Keratinocyte (primary cell): Measurements from ENCODE around the gene ABHD15.

ENCODE experiments used
- CTCF ChIP-seq, 3 experiments: IDR thresholded peaks in 1 of 3; conservative IDR thresholded peaks in 1 of 3; optimal IDR thresholded peaks in 1 of 3; 2 replicates in 2 of 3; 3 replicates in 1 of 3; pipeline versions ENCODE3 to v1.5.1; 2011; ENCODE audit warnings: low read length in 3 of 3, mild to moderate bottlenecking in 3 of 3, moderate library complexity in 2 of 3, control low read depth in 1 of 3, inconsistent platforms in 1 of 3; ENCODE audit not compliant: insufficient read depth in 2 of 3; ENCODE audit errors: extremely low read depth in 1 of 3
- EZH2 ChIP-seq: IDR thresholded peaks from one replicate; pipeline ENCODE4 v1.6.1; 2012; ENCODE audit warnings: inconsistent platforms, mild to moderate bottlenecking, low read length, moderate library complexity

GRCh38 chr17:29588562-29589411 is 21.9 kb upstream of the ABHD15 start:
- TF ChIP-seq CTCF (optimal IDR thresholded peaks at IDR 0.05 in 1 of 3, IDR thresholded peaks at IDR 0.05 in 1 of 3, conservative IDR thresholded peaks at IDR 0.05 in 1 of 3; ENCODE audit: extremely low read depth in 1 of 3, insufficient read depth in 2 of 3, low read length in 3 of 3) (no peak), EZH2 (no peak)
